Neural progenitor cell (in vitro differentiated cells): ENCODE data around the gene TMEM74B.

ENCODE experiments used
- CTCF ChIP-seq: fragments of 200-600 bp; sonication (generic); IDR thresholded peaks from 2 replicates; pipeline ENCODE4 v1.5.1; 2017; ENCODE audit warnings: antibody characterized with exemption, mild to moderate bottlenecking
- EZH2 ChIP-seq: fragments of 200-600 bp; sonication (generic); IDR thresholded peaks from 2 replicates; pipeline ENCODE4 v1.6.1; 2017; ENCODE audit warnings: antibody characterized with exemption, mild to moderate bottlenecking, moderate library complexity
- EZH2phosphoT487 ChIP-seq: fragments of 200-600 bp; sonication (generic); IDR thresholded peaks from 2 replicates; pipeline ENCODE4 v1.6.1; 2017; ENCODE audit warnings: antibody characterized with exemption

GRCh38 chr20:1154226-1154625 lies 30.6 kb downstream of the TMEM74B start:
- TF ChIP-seq CTCF (no peak), EZH2 (no peak), EZH2phosphoT487 (no peak)
